ENCODE results near the gene SH2D1A.
"Not testable (repeated sequence)": the region's sequence is repeated elsewhere in the genome, so short reads cannot be mapped to it uniquely, and the experiment has no call there.

SH2D1A gene

GRCh38 chrX:124358800-124359383 is 12.5 kb downstream of the SH2D1A start:
- no peak for DNase-seq

- no peak for DNase-seq
Measured at GRCh38 chrX:124362072-124362471, 15.7 kb downstream of the SH2D1A start.

DNA sequence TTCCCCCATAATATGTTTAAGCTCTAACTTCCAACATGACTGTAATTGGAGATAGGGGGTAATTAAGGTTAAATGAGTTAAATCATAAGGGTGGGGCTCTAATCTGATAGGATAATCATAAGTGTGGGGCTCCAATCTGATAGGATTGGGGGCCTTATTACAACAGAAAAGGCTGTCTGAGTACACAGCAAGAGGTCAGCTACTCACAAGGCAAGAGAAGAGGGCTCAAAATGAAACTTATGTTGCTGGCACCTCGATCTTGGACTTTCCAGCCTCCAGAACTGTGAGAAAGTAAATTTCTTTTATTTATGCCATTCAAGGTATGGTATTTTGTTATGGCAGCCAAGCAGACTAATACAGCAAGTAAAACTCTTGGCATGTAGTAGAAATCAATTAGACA is 16.4 kb downstream of the SH2D1A start:
- DNase-seq = no peak

- DNase-seq = no peak
Measured at GRCh38 chrX:124369722-124370121, 23.4 kb downstream of the SH2D1A start.

- peak; percentile 6 for DNase-seq
Measured at GRCh38 chrX:124373348-124373747, 27.0 kb downstream of the SH2D1A start.

DNA sequence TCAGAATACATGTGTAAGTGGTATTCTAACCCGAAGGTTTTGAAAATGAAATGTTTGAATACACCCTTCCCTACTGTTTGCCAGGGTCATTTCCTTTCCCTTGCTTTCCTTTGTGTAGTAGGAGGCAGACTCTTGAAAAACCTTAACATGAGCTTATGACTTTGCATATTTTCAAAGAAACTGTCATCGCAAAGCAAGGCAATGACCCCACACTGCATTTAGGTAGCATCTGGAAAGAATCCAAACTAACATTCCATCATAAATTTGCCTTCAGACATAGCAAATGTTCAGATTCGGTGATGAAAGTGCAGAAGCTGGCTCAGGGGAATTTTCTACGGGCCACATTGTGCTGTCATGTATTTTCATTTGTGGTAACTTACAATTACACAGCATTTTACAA is 32.3 kb downstream of the SH2D1A start:
- DNase-seq = peak; percentile 36

DNA sequence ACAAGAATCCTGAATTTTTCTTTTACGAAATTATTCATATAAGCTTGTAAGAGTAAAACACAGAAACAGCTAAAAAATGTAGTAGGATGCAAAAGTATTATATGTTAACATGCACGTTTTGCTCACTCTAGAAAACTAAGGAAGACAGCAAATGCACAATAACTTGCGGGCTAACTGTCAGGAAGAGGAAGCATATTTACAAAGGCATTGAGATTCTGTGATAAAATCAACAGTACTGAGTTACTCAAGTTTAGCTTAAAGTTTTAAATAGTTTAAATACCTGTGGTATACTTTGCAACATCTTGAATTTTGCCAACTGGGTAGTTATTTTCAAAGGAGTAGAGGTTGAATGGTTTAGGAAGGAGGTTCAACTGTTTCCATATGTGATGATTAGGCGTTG is 37.0 kb downstream of the SH2D1A start:
- DNase-seq = peak; percentile 43

DNA sequence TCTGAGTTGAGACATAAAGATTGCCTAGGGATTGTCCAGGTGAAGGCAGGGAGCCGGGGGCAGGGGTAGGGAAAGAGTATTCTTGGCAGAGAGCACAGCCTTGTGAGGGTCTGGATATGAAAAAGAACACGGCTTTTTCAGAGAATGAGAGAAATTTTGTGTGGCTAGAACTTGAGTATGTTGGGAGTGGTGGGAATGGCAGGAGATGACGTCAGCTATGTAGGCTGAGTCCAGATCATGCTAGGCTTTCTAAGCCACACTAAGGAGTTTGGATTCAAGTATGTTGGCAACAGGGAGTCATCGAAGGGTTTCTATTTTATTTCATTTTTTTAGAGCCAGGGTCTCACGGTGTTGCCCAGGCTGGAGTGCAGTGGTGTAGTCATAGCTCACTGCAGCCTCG is 40.0 kb downstream of the SH2D1A start:
- DNase-seq = no peak

DNA sequence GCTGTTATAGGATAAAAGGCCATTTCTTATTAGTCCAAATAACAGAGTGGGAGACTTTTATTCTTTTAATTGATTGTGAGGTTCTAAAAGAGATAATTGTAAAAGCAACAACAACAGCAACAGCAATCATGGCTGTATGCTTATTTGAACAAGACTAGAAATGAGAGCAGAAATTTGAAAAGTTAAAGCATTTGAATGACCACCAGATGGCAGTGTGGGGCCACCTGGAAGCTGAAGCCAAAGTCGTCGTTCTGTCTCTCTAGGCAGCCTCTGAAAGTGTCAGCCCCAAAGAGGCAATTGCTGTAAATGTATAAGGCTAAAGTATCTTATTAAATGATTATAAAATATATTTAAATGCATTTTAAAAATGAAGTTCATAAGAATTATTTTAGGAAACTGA is 42.2 kb downstream of the SH2D1A start:
- DNase-seq = peak; percentile 35

DNA sequence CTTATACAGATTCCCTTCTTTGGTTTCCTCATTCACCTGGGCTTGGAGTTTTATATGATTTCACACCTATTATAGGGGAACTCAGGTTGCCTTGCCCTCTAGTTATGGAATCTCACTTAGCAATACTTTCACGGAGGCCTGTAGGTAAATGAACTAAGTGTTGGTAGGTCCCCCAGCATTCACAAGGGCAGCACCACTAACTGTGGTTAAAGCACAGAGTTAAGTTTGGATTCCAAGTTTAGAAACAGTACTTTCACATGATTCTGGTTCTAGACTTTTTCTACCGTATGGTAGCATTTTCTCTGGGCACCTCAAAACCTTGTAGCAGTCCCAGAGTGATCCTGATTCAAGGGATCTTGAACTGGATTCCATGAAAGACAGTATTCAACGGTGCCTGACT is 46.4 kb downstream of the SH2D1A start:
- DNase-seq = no peak

DNA sequence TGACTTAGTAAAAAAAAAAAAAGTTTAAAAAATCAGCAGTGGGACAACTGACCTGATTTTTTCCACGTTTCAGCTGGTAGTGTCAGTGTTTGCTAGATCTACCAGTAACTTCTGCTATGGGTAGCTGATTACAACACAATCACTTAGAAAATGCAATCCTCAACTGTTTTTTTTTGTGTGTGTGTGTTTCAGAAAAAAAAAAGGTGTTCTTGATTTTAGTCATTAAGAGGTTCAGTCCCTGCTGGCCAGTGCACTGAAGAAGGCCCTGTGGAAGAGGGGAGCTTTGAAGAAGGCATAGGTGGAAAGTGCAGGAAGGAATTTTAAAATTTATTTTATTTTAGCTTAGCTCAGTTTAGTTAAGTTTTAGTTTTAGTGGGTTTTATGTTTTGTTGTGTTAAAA is 46.9 kb downstream of the SH2D1A start:
- DNase-seq = no peak

DNA sequence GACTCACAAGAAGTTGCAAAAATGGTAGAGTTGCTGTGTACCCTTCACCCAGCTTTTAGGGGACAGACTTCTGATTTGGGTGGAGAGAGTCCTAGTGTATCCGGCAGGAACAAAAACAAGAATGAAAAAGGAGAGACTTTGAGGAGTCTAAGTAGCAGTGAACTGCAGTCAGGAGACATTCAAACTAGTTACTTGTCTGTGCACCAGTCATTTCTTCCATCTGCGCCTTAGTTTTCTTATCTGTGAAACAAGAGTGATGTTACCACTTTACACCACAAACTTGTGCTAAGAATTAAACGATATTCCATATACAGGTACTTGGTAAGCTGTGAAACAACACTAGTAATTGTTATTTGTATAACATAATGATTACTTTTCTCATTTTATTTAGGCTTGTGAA is 47.3 kb downstream of the SH2D1A start:
- DNase-seq = no peak

DNA sequence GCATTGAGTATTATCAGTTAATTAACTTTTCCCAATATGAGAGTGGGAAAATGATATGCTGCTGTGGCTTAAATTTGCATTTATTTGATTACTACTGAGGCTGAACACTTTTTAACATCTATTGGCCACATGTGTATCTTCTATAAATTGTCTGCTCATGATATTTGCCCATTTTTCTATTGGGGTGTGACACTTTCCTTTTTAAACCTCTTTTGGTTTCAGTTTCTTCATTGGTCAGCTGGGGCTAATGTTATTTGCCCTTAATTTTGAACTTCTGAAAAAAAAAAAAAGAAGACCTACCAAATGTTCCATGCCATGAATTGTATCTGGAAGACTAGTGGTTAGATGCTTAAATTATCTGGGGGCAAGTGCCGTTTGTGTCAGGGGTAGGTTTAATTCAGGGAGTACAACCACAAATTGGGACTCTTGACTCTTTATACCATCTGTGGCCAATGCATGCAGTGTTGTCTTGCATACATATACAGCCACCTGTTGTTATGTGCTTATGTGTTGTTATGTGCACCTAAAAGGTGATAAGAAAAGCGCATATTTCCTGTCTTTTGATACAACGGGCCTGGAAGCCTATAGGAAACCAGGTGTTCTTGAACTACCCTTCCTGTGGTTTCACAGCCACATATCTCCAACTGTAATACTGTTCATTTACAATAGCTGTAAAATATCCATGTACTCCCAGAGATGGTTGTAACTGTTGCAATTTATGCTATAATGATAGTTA is 49.0 kb downstream of the SH2D1A start:
- DNase-seq = no peak

DNA sequence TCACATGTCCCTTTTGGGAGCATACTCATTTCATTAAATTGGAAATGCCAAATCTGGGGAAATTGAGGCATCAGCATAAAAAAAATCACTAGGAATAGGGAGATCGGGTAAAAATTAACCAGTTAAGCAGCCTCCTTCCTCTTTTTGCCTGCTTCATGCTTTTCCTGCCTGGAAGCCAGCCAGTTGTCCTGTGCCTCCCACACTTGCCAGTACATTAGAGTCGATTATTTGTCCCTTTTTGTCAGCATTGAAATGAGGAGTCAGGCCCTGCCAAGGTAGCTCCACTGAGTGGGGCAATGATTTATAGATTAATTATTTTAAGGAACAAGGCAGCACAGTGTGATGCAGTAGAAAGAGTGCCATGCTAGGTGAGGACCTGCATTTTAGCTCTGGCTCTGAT is 55.3 kb downstream of the SH2D1A start:
- no peak for DNase-seq

GRCh38 chrX:124405868-124406267 is 59.5 kb downstream of the SH2D1A start:
- no peak for DNase-seq

DNA sequence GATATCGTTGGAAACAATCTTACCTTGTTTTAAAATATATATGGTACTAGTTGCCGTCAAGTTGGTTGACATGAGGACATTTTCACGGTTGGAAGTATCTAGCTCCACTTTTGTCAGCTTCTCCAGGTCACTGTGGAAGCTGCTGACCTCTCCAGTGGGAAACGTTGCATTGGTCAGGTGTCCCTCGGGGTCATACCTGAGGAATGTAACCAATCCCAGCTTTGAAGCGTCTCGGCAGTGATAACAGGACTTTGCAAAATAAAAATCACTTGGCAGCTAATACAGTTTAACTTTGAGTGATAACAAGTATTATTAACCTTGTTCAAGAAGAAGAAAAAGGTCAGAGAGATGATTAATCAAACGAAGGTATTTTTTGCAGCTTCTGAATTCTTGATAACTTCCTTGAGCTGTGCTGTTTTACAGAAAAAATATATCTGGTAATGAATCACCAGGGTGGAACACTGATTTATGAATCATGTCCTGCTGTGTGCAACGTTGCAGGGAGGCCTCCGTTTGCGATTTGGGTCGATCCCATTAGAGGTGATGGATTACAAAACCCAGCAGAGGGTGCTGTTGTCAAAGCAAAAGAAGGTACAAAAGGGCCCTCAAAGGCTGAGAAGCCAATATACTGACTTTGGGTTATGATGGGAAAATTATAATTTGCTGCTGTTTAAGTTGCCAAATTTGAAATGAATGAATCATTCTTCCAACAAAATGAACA is 60.1 kb downstream of the SH2D1A start:
- DNase-seq = peak; percentile 85

GRCh38 chrX:124407226-124407625 is 60.9 kb downstream of the SH2D1A start:
- DNase-seq = no peak

- not testable (repeated sequence) for DNase-seq
Measured at GRCh38 chrX:124408380-124408779, 62.0 kb downstream of the SH2D1A start.

DNA sequence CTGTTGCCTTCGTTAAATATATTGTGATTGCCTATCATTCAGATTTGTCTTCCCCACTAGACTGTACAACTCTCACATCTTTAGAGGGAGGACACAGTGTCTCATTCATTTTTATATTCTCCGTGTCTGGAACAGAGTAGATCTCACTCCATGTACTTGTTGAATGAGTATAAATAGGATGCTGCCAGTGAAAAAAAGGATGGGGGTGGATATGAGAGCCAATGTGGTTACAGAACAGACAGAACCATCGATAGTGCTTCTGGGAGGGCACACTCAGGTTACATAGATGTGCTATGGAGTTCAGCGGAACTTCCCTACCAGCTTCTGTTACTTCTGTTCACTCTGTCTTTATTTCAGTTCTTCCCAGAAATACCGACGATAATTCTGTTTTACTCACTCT is 66.9 kb downstream of the SH2D1A start:
- DNase-seq = no peak

DNA sequence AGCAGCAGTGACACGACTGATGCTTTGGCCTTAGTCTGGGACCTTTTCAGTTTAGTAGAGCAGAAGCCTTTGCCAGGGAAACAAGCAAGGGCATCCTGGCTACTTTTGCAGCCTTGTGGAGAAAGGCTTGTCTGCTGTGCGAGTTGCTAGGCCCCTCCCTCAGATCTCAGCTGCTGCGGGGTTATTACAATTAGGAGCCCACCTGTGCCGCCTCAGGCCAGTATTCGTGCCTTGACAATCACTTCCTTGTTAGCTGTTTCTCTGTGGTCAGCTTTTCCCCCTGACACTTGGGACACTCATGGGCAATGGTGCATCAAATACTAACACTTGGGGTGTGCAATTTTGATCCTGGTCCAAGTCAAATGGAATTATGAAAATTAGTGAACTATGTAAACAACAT is 67.9 kb downstream of the SH2D1A start:
- DNase-seq = no peak

DNA sequence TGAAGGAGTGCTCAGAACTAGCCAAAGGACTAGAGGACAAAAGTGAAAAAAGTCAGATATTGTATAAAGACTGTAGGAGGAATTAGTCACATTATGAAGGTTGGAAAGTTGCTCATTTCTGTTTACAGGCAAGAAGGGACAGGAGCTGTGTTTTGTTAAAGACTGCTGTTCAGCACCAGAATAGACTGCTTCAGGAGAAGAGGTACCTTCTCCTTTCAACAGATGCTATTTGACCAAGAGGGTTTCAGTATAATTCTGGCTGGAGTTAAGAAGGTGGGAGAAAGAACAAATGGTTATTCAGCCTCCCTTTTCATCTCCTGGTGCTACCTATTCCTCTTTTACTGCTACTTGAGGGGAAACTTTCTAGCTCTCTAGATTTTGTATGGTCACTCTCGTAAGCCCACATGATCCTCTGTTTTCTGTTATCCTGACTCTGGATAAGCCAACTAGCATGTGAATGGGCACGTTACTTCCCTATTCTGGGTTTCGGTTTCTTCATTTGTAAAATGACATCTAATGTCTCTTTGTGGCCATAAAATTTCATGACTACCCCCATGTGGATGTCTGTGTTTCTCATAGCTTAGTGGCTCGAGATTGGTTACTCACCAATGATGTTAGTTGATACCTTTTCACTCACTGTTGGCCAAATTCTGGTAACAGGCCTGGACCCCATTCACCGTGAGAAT is 68.9 kb downstream of the SH2D1A start:
- DNase-seq = no peak

DNA sequence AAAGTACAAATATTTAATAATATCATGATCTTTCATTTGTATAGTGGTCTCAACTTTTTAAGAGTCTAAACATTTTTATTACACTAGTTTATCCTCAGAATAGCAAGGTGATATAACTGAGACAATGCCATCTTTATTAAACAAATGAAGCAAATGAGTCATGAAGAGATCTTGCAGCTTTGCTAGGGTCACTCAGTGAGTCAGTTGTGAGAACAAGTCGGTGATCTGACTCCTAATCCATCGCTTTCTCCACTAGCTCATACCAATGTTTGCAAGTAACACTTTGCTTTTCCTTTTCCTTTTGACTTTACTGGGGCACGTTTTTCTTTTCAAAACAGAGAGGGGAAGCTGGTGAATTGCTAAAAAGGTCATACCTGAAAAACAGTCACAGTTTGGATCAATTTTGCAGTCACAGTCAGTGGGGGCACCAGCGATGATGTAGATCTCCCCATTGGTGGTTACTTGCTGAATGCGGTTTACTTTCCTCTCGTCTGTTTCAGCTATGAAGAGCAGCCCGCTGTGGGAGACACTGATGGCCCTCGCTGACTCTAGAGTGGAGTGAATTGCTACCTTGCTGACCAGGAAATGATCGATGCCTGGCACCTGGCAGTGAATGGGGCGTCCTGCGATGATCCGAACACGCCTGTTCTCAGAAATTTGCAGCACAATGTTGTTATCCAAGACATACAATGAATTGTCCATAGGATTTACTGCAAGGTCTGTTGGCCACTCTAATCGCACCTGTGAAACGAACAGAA is 75.7 kb downstream of the SH2D1A start:
- no peak for DNase-seq
